GM06990 (cell line): ENCODE data around the gene C16orf74.
A peak's percentile ranks its signal among the peaks of the same experiment; 100 is the strongest.

Source experiments
- DNase-seq: peaks from one replicate; pipeline ENCODE4 v3.0.0-alpha.2; 2011; ENCODE audit not compliant: insufficient read length; ENCODE audit errors: extremely low read depth
- H3K27me3 ChIP-seq: replicated peaks from 2 replicates; pipeline ENCODE4 v1.6.0; 2011; ENCODE audit warnings: low read length; ENCODE audit not compliant: control insufficient read depth, insufficient read depth
- H3K36me3 ChIP-seq: 2 replicates; pipeline ENCODE4 v1.5.1; 2011; ENCODE audit warnings: low read length; ENCODE audit not compliant: control insufficient read depth, insufficient read depth
- H3K4me3 ChIP-seq: replicated peaks from 2 replicates; pipeline ENCODE4 v1.5.1; 2011; ENCODE audit warnings: low read depth, mild to moderate bottlenecking, control low read depth, low read length
- TF ChIP-seq, protein P1 (sequence below): IDR thresholded peaks from 2 replicates; pipeline ENCODE4 v1.5.1; 2011; ENCODE audit warnings: low read length, control low read depth, mild to moderate bottlenecking, inconsistent platforms; ENCODE audit not compliant: insufficient read depth, poor library complexity, severe bottlenecking

C16orf74 gene

DNA sequence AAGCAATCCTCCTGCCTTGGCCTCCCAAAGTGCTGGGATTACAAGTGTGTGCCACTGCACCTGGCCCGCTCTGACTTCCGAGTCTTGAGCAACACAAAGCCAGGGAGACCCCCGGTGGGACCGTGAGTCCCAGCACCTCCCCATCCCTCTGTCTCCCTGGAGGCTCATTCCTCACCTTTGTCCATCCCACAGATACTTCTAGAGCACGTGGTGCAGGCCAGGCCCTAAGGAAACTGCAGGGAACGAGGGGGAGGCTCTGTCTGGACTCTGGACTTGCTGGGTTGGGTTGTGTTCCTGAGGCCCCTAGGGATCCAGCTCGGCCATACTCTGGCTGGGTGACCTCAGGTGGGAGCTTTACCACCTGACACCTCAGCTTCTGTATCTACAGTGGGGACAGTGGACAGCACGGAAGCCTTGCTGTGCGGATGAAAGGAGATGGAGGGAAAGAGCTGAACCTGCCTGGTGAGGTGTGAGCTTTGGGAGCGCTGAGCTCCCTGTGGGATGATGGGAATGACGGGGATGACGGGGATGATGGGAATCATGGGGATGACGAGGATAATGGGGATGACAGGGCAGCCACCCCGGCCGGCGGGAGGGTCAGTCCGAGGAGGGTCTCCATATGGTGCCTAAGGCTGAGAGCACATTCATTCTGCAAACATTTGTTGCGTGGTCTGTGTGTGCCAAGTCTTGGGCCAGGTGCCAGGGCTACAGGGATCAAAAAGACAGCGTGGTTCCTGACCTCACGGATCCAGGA lies 26.6 kb downstream of the C16orf74 start:
- H3K4me3 ChIP-seq: no peak overlapping the region
- TF ChIP-seq, protein P1, sequence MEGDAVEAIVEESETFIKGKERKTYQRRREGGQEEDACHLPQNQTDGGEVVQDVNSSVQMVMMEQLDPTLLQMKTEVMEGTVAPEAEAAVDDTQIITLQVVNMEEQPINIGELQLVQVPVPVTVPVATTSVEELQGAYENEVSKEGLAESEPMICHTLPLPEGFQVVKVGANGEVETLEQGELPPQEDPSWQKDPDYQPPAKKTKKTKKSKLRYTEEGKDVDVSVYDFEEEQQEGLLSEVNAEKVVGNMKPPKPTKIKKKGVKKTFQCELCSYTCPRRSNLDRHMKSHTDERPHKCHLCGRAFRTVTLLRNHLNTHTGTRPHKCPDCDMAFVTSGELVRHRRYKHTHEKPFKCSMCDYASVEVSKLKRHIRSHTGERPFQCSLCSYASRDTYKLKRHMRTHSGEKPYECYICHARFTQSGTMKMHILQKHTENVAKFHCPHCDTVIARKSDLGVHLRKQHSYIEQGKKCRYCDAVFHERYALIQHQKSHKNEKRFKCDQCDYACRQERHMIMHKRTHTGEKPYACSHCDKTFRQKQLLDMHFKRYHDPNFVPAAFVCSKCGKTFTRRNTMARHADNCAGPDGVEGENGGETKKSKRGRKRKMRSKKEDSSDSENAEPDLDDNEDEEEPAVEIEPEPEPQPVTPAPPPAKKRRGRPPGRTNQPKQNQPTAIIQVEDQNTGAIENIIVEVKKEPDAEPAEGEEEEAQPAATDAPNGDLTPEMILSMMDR: no peak
- H3K27me3 ChIP-seq: no peaks in the 10 kb centered on the region
- DNase-seq: no peak
- no peaks in the 10 kb centered on the region; the same call in 1 of the 2 replicates for H3K36me3 ChIP-seq

- no peak overlapping the region for H3K4me3 ChIP-seq
- TF ChIP-seq, protein P1: no peak
- H3K36me3 ChIP-seq: no peaks in the 10 kb centered on the region; the same call in 1 of the 2 replicates
- H3K27me3 ChIP-seq: no peaks in the 10 kb centered on the region
- no peak for DNase-seq
Measured at GRCh38 chr16:85722128-85722893, 28.6 kb downstream of the C16orf74 start.

DNA sequence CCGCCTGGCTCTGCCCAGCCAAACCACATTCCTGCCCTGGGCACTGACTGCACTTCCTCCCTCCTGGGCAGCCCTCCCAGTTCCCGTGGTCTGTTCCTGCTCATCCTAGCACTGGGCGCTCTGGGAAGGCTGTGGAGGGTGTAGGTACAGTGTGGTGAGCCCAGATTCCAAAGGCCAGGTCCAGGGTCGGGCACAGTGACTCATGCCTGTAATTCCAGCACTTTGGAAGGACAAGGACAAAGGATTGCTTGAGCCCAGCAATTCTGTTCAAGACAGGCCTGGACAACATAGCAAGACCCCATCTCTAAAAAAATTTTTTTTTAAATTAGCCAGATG lies 30.6 kb downstream of the C16orf74 start:
- DNase-seq: no peak
- Histone ChIP-seq H3K36me3 (no peaks in the 10 kb centered on the region; the same call in 1 of the 2 replicates), H3K4me3 (no peak overlapping the region), H3K27me3 (no peaks in the 10 kb centered on the region)
- TF ChIP-seq, protein P1: no peak

DNA sequence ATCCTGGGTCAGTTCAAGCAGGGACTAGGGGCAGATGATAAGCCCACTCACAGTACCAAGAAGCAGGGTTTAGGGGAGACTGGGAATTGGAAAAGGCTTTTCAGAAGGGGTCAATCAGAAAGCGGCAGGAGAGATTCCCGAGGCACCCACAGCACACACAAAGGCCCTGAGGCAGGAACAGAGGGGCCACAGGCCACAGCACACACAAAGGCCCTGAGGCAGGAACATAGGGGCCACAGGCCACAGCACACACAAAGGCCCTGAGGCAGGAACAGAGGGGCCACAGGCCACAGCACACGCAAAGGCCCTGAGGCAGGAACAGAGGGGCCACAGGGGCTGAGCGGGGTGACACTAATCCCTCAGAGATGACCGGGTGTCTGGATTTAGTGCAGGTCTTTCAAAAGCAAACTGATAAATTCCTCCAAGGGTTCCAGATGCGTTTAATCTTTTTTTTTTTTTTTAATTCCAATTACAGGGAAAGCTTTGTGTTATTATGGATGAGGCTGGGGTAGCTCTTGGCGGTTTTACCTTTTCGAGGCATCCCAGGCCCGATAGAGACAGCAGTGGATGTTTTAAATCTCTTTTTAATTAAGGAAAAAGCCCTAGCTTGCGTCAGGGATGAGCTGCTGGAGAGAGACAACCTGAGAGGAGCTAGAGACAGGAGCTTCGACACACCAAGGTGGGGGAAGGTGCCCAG lies 31.1 kb downstream of the C16orf74 start:
- DNase-seq: no peak
- H3K36me3 ChIP-seq: no peaks in the 10 kb centered on the region; the same call in 1 of the 2 replicates
- TF ChIP-seq, protein P1: no peak
- H3K27me3 ChIP-seq: no peaks in the 10 kb centered on the region
- H3K4me3 ChIP-seq: no peak overlapping the region

- H3K4me3 ChIP-seq: no peak overlapping the region
- no peaks in the 10 kb centered on the region for H3K27me3 ChIP-seq
- TF ChIP-seq, protein P1: peak; percentile 66
- no peaks in the 10 kb centered on the region; the same call in 1 of the 2 replicates for H3K36me3 ChIP-seq
- peak; percentile 35 for DNase-seq
Measured at GRCh38 chr16:85718682-85719081, 32.2 kb downstream of the C16orf74 start.
